Measurements from ENCODE around the gene CLEC2A. TPM values are rescaled to one million over a fixed set of nuclear protein-coding genes. Genes with fewer than 3 reads are reported as not detected.
A peak's percentile ranks its signal among the peaks of the same experiment; 100 is the strongest.

The CLEC2A gene
- total and polyA plus RNA-seq, 2 donors (not counting 3 experiments of a cell fraction or from before 2014, with no cell fraction given) = not detected

DNA sequence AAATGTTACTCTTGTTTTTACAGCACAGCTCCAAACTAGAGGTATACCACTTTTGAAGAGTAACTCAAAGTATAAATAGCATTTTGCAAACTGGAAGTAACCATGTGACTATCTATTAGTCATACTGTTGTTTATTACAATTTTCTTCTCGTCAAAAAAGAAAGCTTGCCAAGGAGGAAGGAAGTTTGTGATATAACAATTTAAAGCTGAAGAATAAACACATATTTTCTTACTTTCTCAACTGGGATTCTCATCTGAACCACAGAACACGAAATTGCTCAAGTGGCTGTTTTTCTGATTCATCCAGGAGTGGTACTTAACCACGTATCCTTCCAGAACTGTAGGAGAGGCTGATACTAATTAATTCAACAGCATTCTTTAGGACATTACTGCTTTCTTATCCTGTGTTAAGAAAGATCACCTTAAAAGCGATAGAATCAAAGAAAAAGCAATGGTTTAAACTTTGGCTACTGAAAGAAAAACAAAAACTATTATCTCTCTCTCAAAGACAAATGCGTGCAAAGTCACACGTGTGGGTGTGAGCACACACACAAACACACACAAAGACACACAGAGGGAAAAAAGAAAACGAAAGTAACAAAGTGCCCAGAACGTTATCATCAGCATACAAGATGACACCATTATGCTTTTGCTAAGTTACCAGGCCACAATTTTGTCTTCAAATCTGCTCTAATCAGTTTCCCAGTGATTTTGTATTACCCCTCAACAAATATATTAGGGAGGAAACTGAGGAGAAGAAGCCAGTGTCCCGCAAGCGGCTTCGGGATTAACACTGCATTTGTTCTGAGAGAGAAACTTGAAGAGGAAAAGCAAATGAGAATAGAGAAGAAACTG, 62.6 kb downstream of the CLEC2A start, which contains the start of gene CLEC2B:
TSS of gene CLEC2B (minus strand) at position 48 of the 855 bp plus-strand sequence.
- dilution Hi-C loops (cut with MboI; ENCODE audit: extremely low pct_ligation_motif_present, low sequenced_read_pairs) = no loop called here
- H3K27ac ChIP-seq (ENCODE audit: insufficient read depth, low read depth, low read length) = peak within 1 kb of the TSS; percentile 96
- TSS peak; percentile 97 for BruUV-seq (replicated peaks)
- peak within 1 kb of the TSS; percentile 94 for H3K9ac ChIP-seq (replicated peaks; ENCODE audit: extremely low read depth, insufficient read depth, low read length)
- no peaks in the 10 kb centered on the region for H4K20me1 ChIP-seq (replicated peaks; ENCODE audit: control insufficient read depth, extremely low read depth, insufficient read depth, low read length)
- TF ChIP-seq POLR2A (IDR thresholded peaks at IDR 0.05; ENCODE audit: low read depth, low read length) = peak; percentile 60
- TF ChIP-seq MYC (IDR thresholded peaks at IDR 0.05; ENCODE audit: low read depth, low read length) = no peak
- TF ChIP-seq FOS (IDR thresholded peaks at IDR 0.05; ENCODE audit: borderline replicate concordance, insufficient read depth, low read length) = peak; percentile 76
- TF ChIP-seq POLR2AphosphoS5 (IDR thresholded peaks at IDR 0.05; ENCODE audit: insufficient read depth, low read depth, low read length) = peak; percentile 49
- TF ChIP-seq JUN (IDR thresholded peaks at IDR 0.05; ENCODE audit: borderline replicate concordance, insufficient read depth, insufficient read length, low read depth) = peak; percentile 74
- TF ChIP-seq, protein P1, sequence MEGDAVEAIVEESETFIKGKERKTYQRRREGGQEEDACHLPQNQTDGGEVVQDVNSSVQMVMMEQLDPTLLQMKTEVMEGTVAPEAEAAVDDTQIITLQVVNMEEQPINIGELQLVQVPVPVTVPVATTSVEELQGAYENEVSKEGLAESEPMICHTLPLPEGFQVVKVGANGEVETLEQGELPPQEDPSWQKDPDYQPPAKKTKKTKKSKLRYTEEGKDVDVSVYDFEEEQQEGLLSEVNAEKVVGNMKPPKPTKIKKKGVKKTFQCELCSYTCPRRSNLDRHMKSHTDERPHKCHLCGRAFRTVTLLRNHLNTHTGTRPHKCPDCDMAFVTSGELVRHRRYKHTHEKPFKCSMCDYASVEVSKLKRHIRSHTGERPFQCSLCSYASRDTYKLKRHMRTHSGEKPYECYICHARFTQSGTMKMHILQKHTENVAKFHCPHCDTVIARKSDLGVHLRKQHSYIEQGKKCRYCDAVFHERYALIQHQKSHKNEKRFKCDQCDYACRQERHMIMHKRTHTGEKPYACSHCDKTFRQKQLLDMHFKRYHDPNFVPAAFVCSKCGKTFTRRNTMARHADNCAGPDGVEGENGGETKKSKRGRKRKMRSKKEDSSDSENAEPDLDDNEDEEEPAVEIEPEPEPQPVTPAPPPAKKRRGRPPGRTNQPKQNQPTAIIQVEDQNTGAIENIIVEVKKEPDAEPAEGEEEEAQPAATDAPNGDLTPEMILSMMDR (IDR thresholded peaks at IDR 0.05; ENCODE audit: extremely low read depth in 1 of 2, insufficient read depth in 1 of 2, low read depth in 1 of 2, low read length in 2 of 2) = no peak
- no peak for TF ChIP-seq EZH2 (IDR thresholded peaks at IDR 0.05; ENCODE audit: borderline replicate concordance, low read depth, low read length, severe bottlenecking)
- peaks cover 28% of the 10 kb centered on the region for H3K79me2 ChIP-seq (ENCODE audit: control insufficient read depth, insufficient read depth, low read length)
- no peaks in the 10 kb centered on the region for H3K9me1 ChIP-seq (replicated peaks; ENCODE audit: control insufficient read depth, extremely low read depth, insufficient read depth, low read length)
- H3K4me2 ChIP-seq (ENCODE audit: insufficient read depth, low read length) = peak within 1 kb of the TSS; percentile 99
- H2AFZ ChIP-seq (ENCODE audit: low read depth, low read length) = peak within 1 kb of the TSS; percentile 94
- CTCF ChIA-PET = interaction anchor here (0.5 to 4.4 kb wide), 4 partner anchors 72 to 147 kb away, joined by 3 to 21 read pairs (median 4); no protein-coding TSS in a partner anchor
- no peaks in the 10 kb centered on the region for H3K36me3 ChIP-seq (ENCODE audit: control insufficient read depth in 2 of 2, extremely low read depth in 1 of 2, insufficient read depth in 2 of 2, low read length in 2 of 2)
- DNase-seq (ENCODE audit: low read depth, low spot score) = peak; percentile 92
- H3K4me3 ChIP-seq (replicated peaks in 1 of 3; ENCODE audit: insufficient read depth in 1 of 3, low read depth in 1 of 3, low read length in 3 of 3) = peak within 1 kb of the TSS; percentile 28 to 93 (median 73)
- peak; percentile 55 for FAIRE-seq
- intact Hi-C loops (cut with micrococcal nuclease) = loop anchor here (1.0 to 5.0 kb wide), 4 partner anchors 58 to 163 kb away; no protein-coding TSS in a partner anchor
- H3K27me3 ChIP-seq (ENCODE audit: control insufficient read depth in 2 of 2, insufficient read depth in 2 of 2, low read length in 2 of 2) = no peaks in the 10 kb centered on the region
- no peaks in the 10 kb centered on the region for H3K9me3 ChIP-seq (replicated peaks; ENCODE audit: control insufficient read depth, insufficient read depth, low read length)
- H3K4me1 ChIP-seq (ENCODE audit: control insufficient read depth, extremely low read depth, insufficient read depth, low read length) = peaks cover 31% of the 10 kb centered on the region
- POLR2A ChIA-PET = interaction anchor here (0.5 to 0.6 kb wide), 2 partner anchors 94 to 1933 kb away, joined by 4 to 6 read pairs; no protein-coding TSS in a partner anchor
